IMR-90 (cell line): ENCODE results near the gene HHLA2. TPM values are rescaled to one million over a fixed set of nuclear protein-coding genes. Genes with fewer than 3 reads are reported as not detected.

Source experiments
- ATAC-seq: fragments of 200-7000 bp; cut with Tn5 transposase; 2 replicates; pipeline ENCODE4 v1.9.1; 2020; ENCODE audit warnings: low read depth, mild to moderate bottlenecking, moderate library complexity
- BruUV-seq: library from RNA; stranded (reverse); fragments of 400-500 nt; replicated peaks from 2 replicates; lab custom pipeline; 2021; lab: Mats Ljungman, UMichigan
- CTCF ChIA-PET: fragments of 300-600 bp; formaldehyde crosslinking; extraction: SDS; loops from one replicate; lab custom pipeline; 2021; ENCODE audit warnings: antibody characterized with exemption; lab: Yijun Ruan, JAX
- POLR2A ChIA-PET: fragments of 300-600 bp; sonication (Branson Sonifier 250); formaldehyde crosslinking; loops from one replicate; lab custom pipeline; 2022; ENCODE audit warnings: antibody characterized with exemption; ENCODE audit not compliant: unreplicated experiment; lab: Charles Lee
- DNase-seq: peaks from one replicate; pipeline ENCODE4 v3.0.0; 2013
- H2AFZ ChIP-seq: replicated peaks from 2 replicates; pipeline ENCODE3; 2013; ENCODE audit warnings: low read length, mild to moderate bottlenecking; ENCODE audit not compliant: poor library complexity
- H2AK5ac ChIP-seq: 2 replicates; pipeline ENCODE4 v1.6.1; 2013; ENCODE audit warnings: low read depth, low read length, inconsistent platforms
- H2AK9ac ChIP-seq: replicated peaks from 2 replicates; pipeline ENCODE3; 2013; ENCODE audit warnings: mild to moderate bottlenecking, low read depth, low read length, moderate library complexity; ENCODE audit not compliant: poor library complexity
- H2BK120ac ChIP-seq: 2 replicates; pipeline ENCODE4 v1.6.1; 2013; ENCODE audit warnings: low read depth, low read length, inconsistent platforms
- H2BK15ac ChIP-seq: 3 replicates; pipeline ENCODE4 v1.6.1; 2013; ENCODE audit warnings: low read depth, low read length, inconsistent platforms
- H2BK20ac ChIP-seq: 2 replicates; pipeline ENCODE4 v1.6.1; 2013; ENCODE audit warnings: low read depth, mild to moderate bottlenecking, inconsistent platforms, low read length, moderate library complexity
- H2BK5ac ChIP-seq: 2 replicates; pipeline ENCODE4 v1.6.1; 2013; ENCODE audit warnings: mild to moderate bottlenecking, low read depth, low read length, inconsistent platforms; ENCODE audit not compliant: poor library complexity, severe bottlenecking
- H3K14ac ChIP-seq: replicated peaks from 2 replicates; pipeline ENCODE4 v1.6.1; 2013; ENCODE audit warnings: low read depth, low read length, inconsistent platforms
- H3K18ac ChIP-seq: 2 replicates; pipeline ENCODE4 v1.6.1; 2013; ENCODE audit warnings: low read depth, low read length, control low read depth
- H3K23ac ChIP-seq: 2 replicates; pipeline ENCODE4 v1.6.1; 2013; ENCODE audit warnings: low read depth, low read length, inconsistent platforms
- H3K27ac ChIP-seq: 2 replicates; pipeline ENCODE4 v1.5.1; 2013; ENCODE audit warnings: mild to moderate bottlenecking, control low read depth, low read length; ENCODE audit not compliant: insufficient read depth
- H3K27me3 ChIP-seq: 2 replicates; pipeline ENCODE4 v1.6.1; 2013; ENCODE audit warnings: low read length; ENCODE audit not compliant: control insufficient read depth, insufficient read depth
- H3K36me3 ChIP-seq: 2 replicates; pipeline ENCODE4 v1.6.1; 2013; ENCODE audit warnings: low read length, mixed read lengths; ENCODE audit not compliant: control insufficient read depth, insufficient read depth
- H3K4ac ChIP-seq: 2 replicates; pipeline ENCODE4 v1.6.1; 2013; ENCODE audit warnings: low read depth, low read length, inconsistent platforms
- H3K4me1 ChIP-seq: 2 replicates; pipeline ENCODE4 v1.6.1; 2013; ENCODE audit warnings: low read length, mixed read lengths; ENCODE audit not compliant: control insufficient read depth, insufficient read depth
- H3K4me2 ChIP-seq: 2 replicates; pipeline ENCODE4 v1.6.1; 2013; ENCODE audit warnings: low read depth, mild to moderate bottlenecking, control low read depth, low read length, moderate library complexity
- H3K4me3 ChIP-seq: 2 replicates; pipeline ENCODE4 v1.5.1; 2013; ENCODE audit warnings: low read depth, mild to moderate bottlenecking, control low read depth, low read length, moderate library complexity; ENCODE audit not compliant: insufficient read depth
- H3K56ac ChIP-seq: 2 replicates; pipeline ENCODE4 v1.6.1; 2013; ENCODE audit warnings: low read length, inconsistent platforms; ENCODE audit not compliant: insufficient read depth; ENCODE audit errors: extremely low read depth
- H3K79me1 ChIP-seq, 2 experiments: 2 replicates each; pipeline ENCODE4 v1.6.1; 2013; ENCODE audit warnings: low read length in 2 of 2, inconsistent platforms in 1 of 2, low read depth in 1 of 2
- H3K9ac ChIP-seq: 2 replicates; pipeline ENCODE4 v1.6.1; 2013; ENCODE audit warnings: low read depth, low read length, control low read depth
- H3K9me1 ChIP-seq: 2 replicates; pipeline ENCODE4 v1.6.1; 2013; ENCODE audit warnings: low read length, inconsistent platforms; ENCODE audit not compliant: insufficient read depth
- H3K9me3 ChIP-seq: 2 replicates; pipeline ENCODE4 v1.6.1; 2013; ENCODE audit warnings: low read length; ENCODE audit not compliant: control insufficient read depth, insufficient read depth
- H4K20me1 ChIP-seq: 2 replicates; pipeline ENCODE4 v1.6.1; 2013; ENCODE audit warnings: low read length, inconsistent platforms; ENCODE audit not compliant: insufficient read depth
- H4K5ac ChIP-seq: 2 replicates; pipeline ENCODE4 v1.6.1; 2013; ENCODE audit warnings: mild to moderate bottlenecking, low read depth, low read length, control low read depth
- H4K8ac ChIP-seq, 2 experiments: 2 replicates each; pipeline ENCODE4 v1.6.1; 2013; ENCODE audit warnings: low read depth in 2 of 2, low read length in 2 of 2, control low read depth in 1 of 2, inconsistent platforms in 1 of 2
- H4K91ac ChIP-seq: 2 replicates; pipeline ENCODE4 v1.6.1; 2013; ENCODE audit warnings: low read depth, low read length, inconsistent platforms; ENCODE audit not compliant: insufficient read depth
- BHLHE40 ChIP-seq: fragments of 150-350 bp; IDR thresholded peaks from 2 replicates; pipeline ENCODE4 v1.6.1; 2016; ENCODE audit warnings: mild to moderate bottlenecking, low read depth, low read length
- CEBPB ChIP-seq: IDR thresholded peaks from 2 replicates; pipeline ENCODE4 v1.6.1; 2012; ENCODE audit warnings: low read depth, low read length, improper control_type of control experiment
- CHD1 ChIP-seq: IDR thresholded peaks from 2 replicates; pipeline ENCODE4 v1.6.1; 2012; ENCODE audit warnings: low read depth, low read length, improper control_type of control experiment
- CTCF ChIP-seq: conservative IDR thresholded peaks from 2 replicates; pipeline ENCODE4 v1.5.1; 2012; ENCODE audit warnings: mild to moderate bottlenecking, low read depth, low read length, improper control_type of control experiment
- ELK1 ChIP-seq: fragments of 150-350 bp; IDR thresholded peaks from 2 replicates; pipeline ENCODE4 v1.6.1; 2016; ENCODE audit warnings: low read depth, mild to moderate bottlenecking, low read length, moderate library complexity, borderline replicate concordance
- FOS ChIP-seq: fragments of 150-350 bp; IDR thresholded peaks from 2 replicates; pipeline ENCODE4 v1.6.1; 2016; ENCODE audit warnings: low read depth, low read length
- MAFK ChIP-seq: IDR thresholded peaks from 2 replicates; pipeline ENCODE4 v1.6.1; 2012; ENCODE audit warnings: low read depth, low read length, improper control_type of control experiment
- MAZ ChIP-seq: IDR thresholded peaks from 2 replicates; pipeline ENCODE4 v1.6.1; 2012; ENCODE audit warnings: low read depth, mild to moderate bottlenecking, low read length, improper control_type of control experiment, moderate library complexity, borderline replicate concordance
- MXI1 ChIP-seq: IDR thresholded peaks from 2 replicates; pipeline ENCODE4 v1.6.1; 2012; ENCODE audit warnings: low read depth, mild to moderate bottlenecking, low read length, moderate library complexity, borderline replicate concordance
- NFE2L2 ChIP-seq: fragments of 150-350 bp; IDR thresholded peaks from 2 replicates; pipeline ENCODE4 v1.6.1; 2016; ENCODE audit warnings: low read depth, mild to moderate bottlenecking, low read length
- POLR2A ChIP-seq: IDR thresholded peaks from 2 replicates; pipeline ENCODE4 v1.6.1; 2012; ENCODE audit warnings: mild to moderate bottlenecking, low read depth, low read length
- RAD21 ChIP-seq: IDR thresholded peaks from 2 replicates; pipeline ENCODE4 v1.6.1; 2012; ENCODE audit warnings: low read length, improper control_type of control experiment
- RCOR1 ChIP-seq: IDR thresholded peaks from 2 replicates; pipeline ENCODE4 v1.6.1; 2012; ENCODE audit warnings: mild to moderate bottlenecking, low read length, improper control_type of control experiment; ENCODE audit not compliant: insufficient replicate concordance
- RFX5 ChIP-seq: IDR thresholded peaks from 2 replicates; pipeline ENCODE4 v1.8.0; 2012; ENCODE audit warnings: low read depth, mild to moderate bottlenecking, low read length, moderate library complexity
- SMC3 ChIP-seq: fragments of 150-350 bp; IDR thresholded peaks from 2 replicates; pipeline ENCODE4 v1.6.1; 2016; ENCODE audit warnings: low read depth, mild to moderate bottlenecking, antibody characterized with exemption, low read length, moderate library complexity
- USF2 ChIP-seq: fragments of 150-350 bp; IDR thresholded peaks from 2 replicates; pipeline ENCODE4 v1.6.1; 2017; ENCODE audit warnings: mild to moderate bottlenecking, antibody characterized with exemption, low read length, low read depth
- WGBS, 2 experiments: methylation state at CpG; one replicate each; pipeline versions ENCODE4 v1.1.5 to v1.1.7; 2013; ENCODE audit warnings: missing lambda C conversion rate in 2 of 2; ENCODE audit not compliant: insufficient read length in 1 of 2; ENCODE audit errors: extremely low coverage in 2 of 2; 5-methylcytosine and 5-hydroxymethylcytosine counted together
- dilution Hi-C: fragments of 300-500 bp; cut with HindIII; formaldehyde crosslinking; loops from one replicate; pipeline ENCODE4 v1.14.3; 2018; ENCODE audit warnings: low sequenced_read_pairs; ENCODE audit not compliant: unreplicated experiment
- in situ Hi-C: fragments of 300-500 bp; cut with MboI; formaldehyde crosslinking; loops from 3 replicates; pipeline ENCODE4 v1.14.3; 2019; ENCODE audit warnings: low sequenced_read_pairs, inconsistent platforms, mixed read lengths
- intact Hi-C: fragments of 100-400 bp; cut with micrococcal nuclease; formaldehyde crosslinking; loops from 2 replicates; pipeline ENCODE4 v1.10.0; 2022
- polyA plus RNA-seq, 3 experiments: library from polyadenylated mRNA; depleted of rRNA; stranded (reverse); fragments of >200 nt; gene quantifications; 2 replicates each; pipeline ENCODE4 v1.2.3, GENCODE V29; 2012; ENCODE audit warnings: low replicate concordance in 1 of 3
- total RNA-seq: library from RNA; depleted of rRNA; stranded (reverse); fragments of >200 nt; gene quantifications from 2 replicates; pipeline ENCODE4 v1.2.3, GENCODE V29; 2012

HHLA2 gene
- total and polyA plus RNA-seq, 2 of the 4 experiments (the other 2 are of a cell fraction), result not detected

- no peak overlapping the region for H4K8ac ChIP-seq
- H3K79me1 ChIP-seq, result no peaks in the 10 kb centered on the region
- H3K36me3 ChIP-seq, result no peaks in the 10 kb centered on the region
- no peak overlapping the region for H3K14ac ChIP-seq
- dilution Hi-C loops (no loop called here), in situ Hi-C loops (no loop called here), intact Hi-C loops (no loop called here)
- no TSS peak for BruUV-seq
- H2BK20ac ChIP-seq, result no peak overlapping the region
- H3K23ac ChIP-seq, result no peak overlapping the region
- ChIA-PET CTCF (interaction anchor here (0.5 kb wide), 1 partner anchor 20 kb away, joined by 5 read pairs; no protein-coding TSS in a partner anchor), POLR2A (no interaction called here)
- H4K5ac ChIP-seq, result no peak overlapping the region
- TF ChIP-seq POLR2A (no peak), FOS (no peak), NFE2L2 (no peak), BHLHE40 (no peak), CTCF (no peak), SMC3 (no peak), RAD21 (no peak), USF2 (no peak; the same call in 1 of the 2 replicates), RFX5 (no peak), MAFK (no peak), MXI1 (no peak), MAZ (no peak), ELK1 (no peak), RCOR1 (no peak), CHD1 (no peak), CEBPB (no peak)
- no peak overlapping the region for H2AK9ac ChIP-seq
- no peak overlapping the region for H2BK15ac ChIP-seq
- ATAC-seq (no peak), DNase-seq (no peak)
- no peak overlapping the region for H2BK5ac ChIP-seq
- whole genome bisulfite sequencing, 2 experiments, result 20% methylated on average over 1 of the region's 6 CpGs; no CpG with 5 or more reads in 1 of the 2 experiments
- no peaks in the 10 kb centered on the region for H4K20me1 ChIP-seq
- H3K27me3 ChIP-seq, result peaks cover 1% of the 10 kb centered on the region; the same call in 1 of the 2 replicates
- H3K56ac ChIP-seq, result no peak overlapping the region
- H3K4ac ChIP-seq, result no peak overlapping the region
- no peak overlapping the region for H3K18ac ChIP-seq
- H2AK5ac ChIP-seq, result no peak overlapping the region
- H3K27ac ChIP-seq, result no peak overlapping the region
- H3K9ac ChIP-seq, result no peak overlapping the region
- H3K9me3 ChIP-seq, result no peaks in the 10 kb centered on the region
- no peak overlapping the region for H4K91ac ChIP-seq
- H2BK120ac ChIP-seq, result no peak overlapping the region
- H3K4me1 ChIP-seq, result no peaks in the 10 kb centered on the region
- no peak overlapping the region for H2AFZ ChIP-seq
- no peak overlapping the region for H3K4me2 ChIP-seq
- H3K4me3 ChIP-seq, result no peak overlapping the region
- H3K9me1 ChIP-seq, result no peaks in the 10 kb centered on the region
These were observed 24.5 kb downstream of the HHLA2 start for GRCh38 chr3:108320746-108321350.
